Suprapubic skin (tissue), 3 donors: ENCODE measurements around the gene MMP2.

Experiments used
- CTCF ChIP-seq, 2 donors: fragments of 200-600 bp in 1 of 2; fragments of 450-650 bp in 1 of 2; sonication (generic) in 1 of 2; IDR thresholded peaks; one replicate each; pipeline ENCODE4 v1.5.1; 2016 to 2019; ENCODE audit warnings: antibody characterized with exemption in 2 of 2, mild to moderate bottlenecking in 1 of 2, moderate library complexity in 1 of 2
- EP300 ChIP-seq: sonication (generic); formaldehyde crosslinking; IDR thresholded peaks from one replicate; pipeline ENCODE4 v1.6.1; 2017; ENCODE audit warnings: antibody characterized with exemption

GRCh38 chr16:55434000-55434399 lies 45.0 kb upstream of the MMP2 start:
- TF ChIP-seq CTCF (IDR thresholded peaks at IDR 0.05), result no peak
- TF ChIP-seq EP300, result no peak
